GM15510 (cell line): Measurements from ENCODE around the gene CFAP157.

Experiments used
- POLR2A ChIP-seq: IDR thresholded peaks from 3 replicates; pipeline ENCODE4 v1.6.1; 2011; ENCODE audit warnings: borderline replicate concordance; ENCODE audit not compliant: insufficient read length; ENCODE audit errors: extremely low read depth

The CFAP157 gene

DNA sequence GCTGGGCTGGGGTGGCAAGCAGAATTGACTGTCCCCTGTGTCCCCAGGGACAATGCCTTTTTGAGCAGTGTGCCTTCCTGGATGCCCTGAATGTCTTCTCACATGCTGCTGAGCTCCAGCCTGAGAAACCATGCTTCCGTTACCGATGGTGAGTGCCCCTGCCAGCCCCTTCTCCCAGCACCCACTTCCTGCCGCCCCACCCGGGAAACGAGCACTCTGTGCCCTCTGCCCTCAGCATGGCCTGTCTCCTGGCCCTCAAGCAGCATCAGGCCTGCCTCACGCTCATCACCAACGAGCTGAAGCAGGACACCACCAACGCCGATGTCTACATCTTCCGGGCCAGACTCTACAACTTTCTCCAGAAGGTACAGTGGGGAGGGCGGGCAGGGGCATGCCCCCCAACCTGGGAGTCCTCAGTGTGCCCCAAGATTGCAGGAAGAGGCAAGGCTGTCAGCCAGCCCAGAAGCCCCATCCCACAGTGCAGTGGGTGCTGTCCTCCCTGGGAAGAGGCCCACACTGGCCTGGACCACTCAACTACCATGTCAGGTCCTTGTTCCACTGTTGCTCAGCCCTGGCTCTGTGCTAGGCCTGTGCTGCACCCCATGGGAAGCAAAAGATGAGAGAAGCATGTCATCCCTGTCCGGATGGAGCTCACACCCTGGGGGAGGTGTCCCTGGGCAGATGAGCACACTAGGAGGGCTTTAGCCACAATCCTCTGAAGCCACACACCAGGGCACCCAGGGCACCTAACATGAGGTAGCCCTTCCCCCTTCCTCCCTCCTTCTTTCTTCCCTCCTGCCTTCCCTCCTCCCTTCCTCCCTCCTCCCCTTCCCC, 13.5 kb downstream of the CFAP157 start:
- TF ChIP-seq POLR2A = no peak

DNA sequence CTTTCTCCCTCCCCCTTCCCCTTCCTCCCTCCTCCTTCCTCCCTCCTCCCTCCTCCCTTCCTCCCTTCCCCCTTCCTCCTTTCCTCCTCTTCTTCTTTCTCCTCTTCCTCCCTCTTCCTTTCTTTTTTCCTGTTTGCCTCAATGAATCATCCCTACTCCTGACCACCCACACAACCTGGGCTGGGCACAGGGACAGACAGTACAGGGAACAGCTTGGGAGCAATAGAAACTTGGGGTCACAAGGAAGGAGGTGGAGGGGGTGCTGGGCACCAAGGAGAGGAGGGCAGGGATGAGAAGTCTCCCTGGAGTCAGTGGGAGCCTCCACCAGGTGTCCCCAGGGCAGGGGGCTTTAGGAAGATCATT, 14.1 kb downstream of the CFAP157 start:
- no peak for TF ChIP-seq POLR2A

DNA sequence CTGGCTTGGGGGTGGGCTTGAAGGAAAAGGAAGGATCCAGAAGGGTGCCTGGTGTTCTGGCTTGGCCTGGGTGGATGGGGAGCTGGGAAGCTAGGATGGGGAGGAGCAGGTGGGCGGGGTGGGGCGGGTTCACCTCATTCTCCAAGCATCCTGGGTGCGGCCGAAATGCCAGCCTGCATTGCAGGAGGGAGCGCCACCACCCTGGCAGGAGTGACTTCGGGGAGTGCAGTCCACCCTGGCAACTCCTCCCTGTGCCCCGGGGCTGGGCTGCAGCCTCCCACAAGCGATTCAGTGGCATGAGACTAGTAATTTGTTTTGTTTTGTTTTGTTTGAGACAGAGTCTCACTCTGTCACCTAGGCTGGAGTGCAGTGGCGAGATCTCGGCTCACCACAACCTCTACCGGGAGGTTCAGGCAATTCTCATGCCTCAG, 14.6 kb downstream of the CFAP157 start:
- no peak for TF ChIP-seq POLR2A

- no peak for TF ChIP-seq POLR2A
Measured at GRCh38 chr9:127722055-127722745, 15.4 kb downstream of the CFAP157 start.

- TF ChIP-seq POLR2A = no peak
Measured at GRCh38 chr9:127723013-127723412, 16.2 kb downstream of the CFAP157 start.

- no peak for TF ChIP-seq POLR2A
Measured at GRCh38 chr9:127723444-127723843, 16.7 kb downstream of the CFAP157 start.

GRCh38 chr9:127724012-127724411, 17.2 kb downstream of the CFAP157 start:
- no peak for TF ChIP-seq POLR2A

DNA sequence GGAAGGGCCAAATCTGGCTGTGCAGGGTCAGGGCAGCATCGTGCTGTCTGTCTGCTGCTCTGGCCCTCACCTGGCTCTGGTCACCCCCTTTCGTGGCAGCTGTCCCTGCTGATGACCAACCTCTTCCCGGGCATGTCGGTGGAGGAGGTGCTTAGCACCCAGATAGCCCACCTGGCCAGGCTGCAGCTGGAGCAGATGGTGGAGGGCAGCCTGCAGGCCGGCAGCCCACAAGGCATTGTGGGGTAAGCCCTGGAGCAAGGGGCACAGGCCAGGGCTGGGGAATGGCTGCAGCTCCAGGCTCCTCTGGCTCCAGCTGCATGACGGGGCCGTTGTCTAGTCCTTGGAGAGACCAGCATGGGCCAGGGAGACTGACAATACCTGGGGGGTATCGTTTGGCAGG, 20.1 kb downstream of the CFAP157 start:
- TF ChIP-seq POLR2A = no peak

- TF ChIP-seq POLR2A = no peak
Measured at GRCh38 chr9:127728808-127729207, 22.0 kb downstream of the CFAP157 start.

- TF ChIP-seq POLR2A = no peak
Measured at GRCh38 chr9:127729522-127730256, 22.9 kb downstream of the CFAP157 start.

DNA sequence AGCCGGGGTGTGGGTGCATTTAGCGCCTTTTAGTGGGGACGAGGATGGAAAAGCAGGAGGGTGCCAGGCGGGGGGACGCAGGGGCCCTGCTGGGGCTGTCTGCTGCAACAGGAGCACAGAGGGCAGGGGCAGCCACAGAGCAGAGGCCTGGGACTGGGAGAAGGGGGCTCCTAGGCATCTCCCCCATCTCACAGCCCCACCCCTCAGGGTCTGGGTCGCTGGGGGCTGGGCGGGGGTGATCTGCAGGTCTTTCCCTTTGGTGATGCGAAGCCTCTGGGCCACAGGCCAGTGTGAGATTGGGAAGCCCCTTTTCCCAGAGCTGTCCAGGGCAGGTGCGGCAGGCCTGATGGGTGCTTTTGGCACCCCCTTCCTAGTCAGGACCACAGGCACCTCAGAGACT, 23.5 kb downstream of the CFAP157 start:
- no peak for TF ChIP-seq POLR2A

DNA sequence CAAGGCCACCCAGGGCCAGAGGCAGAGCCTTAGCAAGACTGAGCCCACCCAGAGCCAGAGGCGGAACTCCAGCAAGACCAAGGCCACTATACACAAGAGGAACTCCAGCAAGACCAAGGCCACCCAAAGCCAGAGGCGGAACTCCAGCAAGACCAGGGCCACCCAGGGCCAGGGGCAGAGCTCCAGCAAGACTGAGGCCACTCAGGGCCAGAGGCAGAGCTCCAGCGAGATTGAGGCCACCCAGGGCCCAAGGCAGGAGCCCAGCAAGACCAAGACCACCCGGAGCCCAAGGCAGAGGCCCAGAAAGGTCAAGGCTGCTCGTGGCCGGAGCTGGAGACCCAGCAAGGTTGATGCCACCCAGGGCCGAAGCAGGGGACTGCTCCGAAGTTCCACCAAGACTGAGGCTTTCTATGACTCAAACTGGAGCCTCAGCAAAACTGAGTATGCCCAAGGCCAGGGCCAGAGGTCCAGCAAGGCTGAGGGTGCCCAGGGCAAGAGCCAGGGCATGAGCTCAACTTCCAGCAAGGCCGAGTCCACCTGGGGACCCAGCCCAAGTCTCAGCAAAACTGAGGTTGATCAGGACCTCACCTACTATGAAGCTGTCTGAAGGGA, 24.1 kb downstream of the CFAP157 start:
- TF ChIP-seq POLR2A = no peak

GRCh38 chr9:127731938-127732337, 25.1 kb downstream of the CFAP157 start:
- no peak for TF ChIP-seq POLR2A

- TF ChIP-seq POLR2A = no peak
Measured at GRCh38 chr9:127732444-127732843, 25.7 kb downstream of the CFAP157 start.

GRCh38 chr9:127733614-127734013, 26.8 kb downstream of the CFAP157 start:
- TF ChIP-seq POLR2A = no peak
